Putamen (tissue), 1 donor: ENCODE results near the gene KDM4B.

Experiments
- DNase-seq: peaks from one replicate; pipeline ENCODE4 v3.0.0-alpha.2; 2016; ENCODE audit warnings: low spot score

The KDM4B gene

DNA sequence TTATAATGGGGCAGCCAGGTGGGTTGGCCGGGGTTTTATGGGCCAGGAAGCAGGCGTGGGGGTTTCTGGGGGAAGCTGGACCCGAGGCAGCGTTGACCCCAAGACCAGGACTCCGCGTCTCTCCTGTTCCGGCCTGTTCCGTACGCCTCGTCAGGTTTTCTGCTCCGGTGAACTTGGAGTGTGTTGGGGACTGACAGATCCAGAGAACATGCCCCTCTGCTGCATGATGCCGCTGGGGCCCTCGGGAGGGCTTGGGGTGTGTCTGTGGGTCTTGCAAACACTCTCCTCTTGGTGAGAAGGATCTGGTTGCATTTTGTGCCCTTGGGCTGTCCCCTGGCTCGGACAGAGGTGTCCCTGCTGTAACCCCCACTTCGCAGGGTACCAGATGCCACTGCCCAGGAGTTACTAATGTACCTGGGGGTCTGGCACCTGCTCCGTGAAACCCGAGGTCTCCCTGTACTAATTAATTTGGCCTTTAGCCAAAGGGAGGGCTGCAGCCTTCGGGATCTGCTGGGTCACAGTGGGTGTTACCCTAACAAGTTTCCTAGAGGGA is 15.6 kb downstream of the KDM4B start:
- no peak for DNase-seq

DNA sequence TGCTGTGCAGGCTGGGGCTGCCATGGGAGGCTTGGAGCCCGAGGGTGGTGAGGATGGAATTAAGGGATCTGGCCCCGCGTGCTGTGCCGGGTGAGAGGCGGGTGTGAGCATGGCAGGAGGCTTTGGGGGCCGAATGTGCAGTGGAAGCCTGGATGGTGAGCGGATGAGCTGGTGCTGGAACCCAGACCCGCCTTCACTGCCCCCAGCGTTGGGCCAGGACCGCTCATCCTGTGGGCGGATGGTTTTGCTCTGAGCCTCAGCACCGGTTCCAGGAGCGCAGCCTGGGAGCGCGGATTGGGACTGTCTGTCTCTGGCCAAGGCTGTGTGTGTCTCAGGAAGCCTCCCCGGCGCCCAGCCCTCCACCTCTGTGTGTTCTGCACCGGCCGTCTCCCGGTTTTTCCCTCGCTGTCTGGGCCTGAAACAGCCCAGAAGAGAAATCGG is 16.7 kb downstream of the KDM4B start:
- no peak for DNase-seq

DNA sequence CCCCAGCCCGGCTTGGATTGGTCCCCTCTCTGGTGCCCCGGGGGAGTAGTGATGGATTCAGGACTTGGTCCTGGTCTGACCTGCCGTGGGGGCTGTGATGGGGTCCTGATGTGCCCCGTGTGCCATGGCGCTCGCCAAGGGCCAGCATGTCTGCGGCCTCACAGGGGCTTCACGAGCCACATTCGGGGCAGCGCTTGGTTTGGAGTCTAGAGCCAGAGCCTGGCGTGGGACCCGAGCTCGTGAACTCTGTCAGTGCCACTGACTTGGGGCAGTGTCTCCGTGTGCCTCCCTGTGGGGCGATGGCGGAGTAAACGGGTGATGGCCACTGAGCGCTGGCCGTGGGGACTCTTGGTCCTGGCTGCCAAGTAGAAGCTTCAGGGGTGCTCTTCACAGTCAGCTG is 17.1 kb downstream of the KDM4B start:
- no peak for DNase-seq

DNA sequence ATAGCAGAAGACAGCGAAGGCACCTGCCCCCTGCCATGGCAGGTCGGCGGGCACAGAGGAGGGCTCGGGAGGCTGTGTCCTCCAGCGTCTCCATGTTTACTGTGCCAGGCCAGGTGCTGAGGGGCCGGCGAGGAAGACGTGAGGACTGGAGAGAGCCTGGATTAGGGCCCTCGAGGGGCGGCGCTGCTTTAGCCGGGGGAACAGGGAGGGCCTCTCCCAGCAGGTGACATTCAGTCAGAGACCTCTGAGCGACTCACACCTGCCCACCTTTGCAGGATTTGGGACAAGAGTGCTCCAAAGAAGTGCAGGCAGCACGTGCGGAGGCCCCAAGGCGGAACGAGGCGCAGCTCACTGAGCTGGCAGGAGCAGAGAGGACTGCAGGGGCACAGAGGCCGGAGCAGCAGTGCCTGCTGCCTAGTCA is 17.6 kb downstream of the KDM4B start:
- DNase-seq: no peak

DNA sequence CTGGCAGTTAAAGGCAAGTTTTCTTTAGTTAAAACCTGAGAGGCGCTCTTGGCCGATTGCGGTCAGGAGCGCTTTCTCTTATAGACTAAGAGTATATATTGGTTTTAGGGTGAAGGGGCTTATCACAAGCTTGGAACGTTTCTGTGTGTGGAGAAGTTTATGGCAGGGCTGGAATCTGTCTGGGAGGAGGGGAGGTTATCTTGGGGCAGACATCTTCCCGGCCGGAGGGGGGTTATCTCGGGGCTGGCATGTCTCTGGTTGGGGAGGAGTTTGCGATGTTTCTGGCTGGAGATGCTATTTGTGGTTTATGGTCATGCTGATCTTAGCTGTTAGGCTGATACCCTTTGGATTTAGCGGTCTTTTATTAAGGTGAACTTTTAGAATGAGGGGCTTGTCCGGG is 18.3 kb downstream of the KDM4B start:
- DNase-seq: no peak

DNA sequence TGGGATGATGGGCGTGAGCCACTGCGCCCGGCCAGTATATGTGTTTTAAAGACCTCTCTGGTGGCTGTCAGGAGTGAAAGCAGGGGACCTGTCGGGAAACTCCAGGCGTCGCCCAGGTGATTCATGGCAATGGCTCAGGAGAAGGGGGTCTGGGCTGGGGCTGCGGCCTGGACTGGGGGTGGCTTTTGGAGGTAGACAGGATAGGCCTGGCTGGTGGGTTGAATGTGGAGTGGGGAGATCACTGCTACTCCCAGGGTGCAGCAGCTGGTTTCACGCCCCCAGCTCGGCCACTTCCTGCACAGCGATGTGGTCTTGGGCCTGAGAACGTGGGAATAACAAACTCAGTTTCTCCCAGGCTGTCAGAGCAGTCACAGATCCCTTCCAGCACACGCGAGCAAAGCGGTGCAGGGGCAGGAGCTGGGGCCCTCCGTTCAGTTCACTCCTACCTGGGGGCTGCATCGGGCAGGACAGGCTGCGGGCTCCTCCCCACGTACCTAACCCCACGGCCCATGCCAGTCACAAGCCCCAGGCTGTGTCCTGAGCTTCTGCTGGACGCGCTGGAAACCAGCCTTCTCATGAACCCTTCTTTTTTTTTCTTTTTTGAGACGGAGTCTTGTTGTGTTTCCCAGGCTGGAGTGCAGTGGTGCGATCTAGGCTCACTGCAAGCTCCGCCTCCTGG is 18.9 kb downstream of the KDM4B start:
- no peak for DNase-seq

DNA sequence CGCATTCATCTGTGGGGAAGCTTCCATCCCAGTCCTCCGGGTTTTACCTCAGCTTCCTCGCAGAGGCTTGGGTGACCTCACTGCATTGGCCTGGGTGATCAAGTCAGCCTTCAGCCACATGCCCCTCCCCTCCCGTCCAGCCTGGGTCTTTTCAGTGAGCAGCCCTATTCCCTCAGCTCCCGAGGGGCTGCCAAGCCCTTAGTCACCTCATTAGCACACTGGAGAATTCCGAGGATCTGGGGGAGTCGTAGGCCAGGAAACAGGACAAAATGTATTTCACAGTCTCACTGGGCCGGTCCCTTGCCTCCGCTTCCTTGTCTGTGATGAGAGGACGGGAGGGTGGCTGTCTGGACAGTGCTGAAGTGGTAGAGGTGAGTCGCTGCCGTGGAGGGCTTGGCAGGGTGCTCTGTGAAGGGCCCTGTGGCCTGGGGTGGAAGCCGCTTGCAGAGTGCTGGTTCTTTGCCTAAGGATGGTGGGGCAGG is 19.9 kb downstream of the KDM4B start:
- DNase-seq: no peak

DNA sequence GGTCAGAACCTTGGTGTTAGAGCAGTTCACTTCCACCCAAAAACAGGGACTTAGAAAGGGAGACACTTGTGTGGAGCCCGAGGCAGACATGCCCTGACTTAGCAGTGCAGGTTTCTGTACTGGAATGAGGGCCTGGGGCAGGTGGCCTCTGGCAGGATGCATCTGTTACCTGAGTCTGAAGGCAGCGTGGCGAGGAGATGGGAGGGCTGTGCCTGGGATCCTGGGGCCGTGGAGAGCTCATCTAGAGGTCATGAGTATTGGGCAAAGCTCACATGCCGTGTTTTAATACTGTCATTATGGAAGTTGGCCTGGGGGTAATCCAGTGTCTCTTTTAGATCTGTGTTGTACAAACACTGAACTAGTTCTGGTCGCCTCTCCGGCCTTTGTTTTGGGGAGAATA is 21.4 kb downstream of the KDM4B start:
- DNase-seq: no peak

DNA sequence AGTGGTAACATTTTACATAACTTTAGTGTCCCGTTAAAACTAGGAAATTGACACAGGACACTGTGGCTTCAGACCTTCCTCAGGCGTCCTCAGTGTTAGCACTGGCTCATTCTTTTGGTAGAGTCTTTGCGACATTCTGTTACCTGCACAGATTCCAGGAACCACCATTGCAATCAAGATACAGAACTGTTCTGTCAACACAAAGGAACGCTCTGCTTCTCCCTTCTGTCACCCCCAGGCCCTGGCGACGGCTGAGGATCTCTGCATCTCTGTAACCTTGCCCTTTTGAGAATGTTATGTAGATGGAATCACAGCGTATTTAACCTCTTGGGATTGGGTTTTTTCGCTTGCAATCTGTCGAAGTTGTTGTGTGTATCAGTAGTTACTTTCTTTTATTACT is 22.6 kb downstream of the KDM4B start:
- DNase-seq: no peak

DNA sequence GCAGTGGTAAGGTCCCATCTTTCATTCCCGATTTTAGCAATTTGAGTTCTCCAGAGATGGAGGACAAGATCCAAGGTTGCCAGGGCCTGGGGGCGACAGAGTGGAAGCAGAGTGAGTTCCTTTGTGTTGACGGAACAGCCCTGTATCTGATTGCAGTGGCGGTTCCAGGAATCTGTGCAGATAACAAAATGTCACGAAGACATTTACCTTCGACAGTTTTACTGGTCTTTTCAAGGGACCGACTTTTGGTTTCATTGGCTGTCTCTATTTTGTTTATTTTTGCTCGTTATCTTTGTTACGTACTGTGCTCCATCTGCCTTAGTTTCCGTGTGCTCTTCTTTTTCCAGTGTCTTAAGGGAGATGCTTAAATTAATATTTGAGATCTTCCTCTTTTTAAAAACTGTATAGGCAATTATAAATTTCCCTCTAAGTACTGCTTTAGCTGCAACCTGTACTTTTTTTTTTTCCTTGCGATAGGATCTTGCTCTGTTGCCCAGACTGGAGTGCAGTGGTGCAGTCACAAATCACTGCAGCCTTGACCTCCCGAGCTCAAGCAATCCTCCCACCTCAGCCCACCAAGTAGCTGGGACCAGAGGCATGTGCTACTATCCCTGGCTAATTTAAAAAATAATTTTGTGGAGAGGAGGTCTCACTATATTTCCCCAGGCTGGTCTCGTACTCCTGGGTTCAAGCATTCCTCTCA is 23.2 kb downstream of the KDM4B start:
- DNase-seq: no peak

DNA sequence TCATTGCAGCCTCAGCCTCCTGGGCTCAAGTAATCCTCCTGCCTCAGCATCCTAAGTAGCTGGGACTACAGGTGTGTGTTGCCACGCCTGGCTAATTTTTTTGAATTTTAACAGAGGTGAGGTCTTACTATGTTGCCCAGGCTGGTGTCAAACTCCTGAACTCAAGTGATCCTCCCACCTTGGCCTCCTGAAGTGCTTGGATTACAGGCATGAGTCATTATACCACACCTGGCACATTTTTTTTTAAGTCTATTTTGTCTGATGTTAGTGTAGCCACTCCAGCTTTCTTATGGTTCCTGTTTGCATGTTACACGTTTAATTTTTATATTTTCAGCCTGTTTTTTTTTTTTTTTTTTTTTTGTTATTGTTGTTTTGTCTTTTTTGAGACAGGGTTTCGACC is 24.8 kb downstream of the KDM4B start:
- DNase-seq: no peak

DNA sequence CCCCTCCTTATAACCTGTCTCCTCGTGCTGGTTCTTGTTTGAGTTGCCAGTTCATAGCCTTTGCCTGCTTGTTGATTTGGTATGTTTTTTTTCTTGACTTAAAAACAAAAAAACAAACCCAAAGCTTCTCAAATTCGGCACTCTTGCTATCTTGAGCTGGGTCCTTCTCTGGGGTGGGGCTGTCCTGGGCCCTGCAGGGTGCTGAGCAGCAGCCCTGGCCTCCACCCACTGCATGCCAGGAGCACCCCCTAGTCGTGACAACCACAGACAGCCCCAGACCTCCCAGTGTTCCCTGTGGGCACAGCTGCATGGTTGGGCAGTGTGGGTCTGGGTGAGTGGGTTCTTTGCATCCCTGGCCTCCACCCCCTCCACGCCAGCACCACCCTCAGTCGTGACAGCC is 27.8 kb downstream of the KDM4B start:
- DNase-seq: no peak

DNA sequence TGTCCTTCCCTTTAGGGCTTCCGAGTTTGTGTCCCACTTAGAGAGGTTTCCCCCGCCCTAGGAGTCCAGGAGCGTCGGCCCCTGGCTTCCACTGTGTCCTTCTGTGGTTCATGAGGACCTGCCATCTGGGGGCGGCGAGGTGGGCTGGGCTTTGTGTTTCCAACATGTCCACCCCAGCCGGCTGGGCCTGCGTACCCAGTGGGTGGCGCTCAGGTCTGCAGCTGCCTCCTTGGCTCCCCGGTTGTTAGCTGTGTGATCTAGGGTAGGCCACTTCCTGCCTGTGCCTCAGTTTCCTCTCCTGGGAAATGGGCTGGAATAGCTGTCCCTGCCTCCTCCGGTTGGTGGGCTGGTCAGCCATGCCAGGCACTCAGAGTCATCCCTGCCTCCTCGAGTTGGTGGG is 28.4 kb downstream of the KDM4B start:
- no peak for DNase-seq

DNA sequence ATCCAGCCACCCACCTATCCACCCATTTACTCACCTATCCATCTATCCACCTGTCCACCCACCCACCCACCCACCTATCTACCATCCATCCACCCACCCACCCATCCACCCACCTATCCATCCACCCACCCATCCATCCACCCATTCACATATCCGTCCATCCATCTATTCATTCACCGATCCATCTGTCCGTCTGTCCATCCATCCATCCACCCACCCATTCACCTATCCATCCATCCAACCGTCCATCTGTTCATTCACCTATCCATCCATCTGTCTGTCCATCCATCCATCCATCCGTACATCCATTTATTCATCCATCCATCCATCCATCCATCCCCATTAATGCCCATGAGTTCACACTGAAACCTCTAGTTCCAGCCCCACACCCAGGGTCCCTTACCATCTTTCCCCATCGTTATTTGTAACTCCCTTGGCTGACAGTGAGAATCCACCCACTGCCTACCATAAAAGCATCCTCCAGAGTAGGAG is 31.3 kb downstream of the KDM4B start:
- no peak for DNase-seq

DNA sequence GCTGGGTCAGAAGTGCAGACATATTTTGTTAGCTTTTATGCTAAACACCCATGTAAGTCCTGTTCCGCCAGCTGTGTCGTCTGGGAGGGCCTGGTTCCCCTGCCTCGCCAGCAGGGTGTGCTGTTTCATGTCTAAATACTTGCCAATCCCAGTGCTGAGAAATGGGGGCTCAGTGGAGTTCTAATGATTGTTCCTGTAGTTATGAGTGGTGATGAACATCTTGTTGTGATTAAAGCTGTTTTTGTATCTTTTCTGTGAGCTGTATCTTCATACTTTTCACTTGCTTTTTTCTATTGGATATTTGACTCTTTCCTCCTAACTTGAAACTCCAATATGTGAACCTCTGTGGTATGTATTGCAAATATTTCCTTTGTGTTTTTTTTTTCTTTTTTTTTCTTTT is 32.7 kb downstream of the KDM4B start:
- no peak for DNase-seq

DNA sequence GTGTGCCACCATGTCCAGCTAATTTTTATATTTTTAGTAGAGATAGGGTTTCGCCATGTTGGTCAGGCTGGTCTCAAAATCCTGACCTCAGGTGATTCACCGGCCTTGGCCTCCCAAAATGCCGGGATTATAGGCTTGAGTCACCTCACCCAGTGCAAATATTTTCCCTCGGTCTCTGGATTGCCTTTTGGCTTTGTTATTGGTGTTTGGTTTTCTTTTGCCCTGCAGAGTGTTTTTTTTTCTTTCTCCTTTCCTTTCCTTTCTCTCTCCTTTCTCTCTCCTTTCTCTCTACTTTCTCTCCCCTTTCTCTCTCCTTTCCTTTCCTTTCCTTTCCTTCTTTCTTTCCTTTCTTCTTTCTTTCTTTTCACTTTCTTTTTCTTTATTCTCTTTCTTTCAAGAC is 33.2 kb downstream of the KDM4B start:
- DNase-seq: no peak

DNA sequence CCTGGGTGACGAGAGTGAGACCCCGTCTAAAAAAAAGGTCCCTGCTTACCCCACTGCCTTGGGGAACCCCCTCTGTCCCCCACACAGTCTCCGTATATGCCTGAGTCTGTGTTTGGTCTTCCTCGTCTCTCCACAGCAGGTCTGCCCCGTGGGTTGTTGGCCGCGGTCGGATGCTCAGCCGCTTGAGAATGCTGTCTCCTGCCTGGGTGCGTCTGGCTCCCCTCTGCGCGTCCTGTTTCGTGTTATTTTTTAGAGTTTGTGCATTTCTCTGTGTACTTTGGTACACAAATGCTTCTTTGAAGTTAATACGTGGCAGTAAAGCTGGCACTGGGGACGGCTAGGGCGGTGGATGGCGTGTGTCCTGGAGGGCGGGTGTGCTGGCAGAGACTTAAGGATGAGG is 34.9 kb downstream of the KDM4B start:
- no peak for DNase-seq

DNA sequence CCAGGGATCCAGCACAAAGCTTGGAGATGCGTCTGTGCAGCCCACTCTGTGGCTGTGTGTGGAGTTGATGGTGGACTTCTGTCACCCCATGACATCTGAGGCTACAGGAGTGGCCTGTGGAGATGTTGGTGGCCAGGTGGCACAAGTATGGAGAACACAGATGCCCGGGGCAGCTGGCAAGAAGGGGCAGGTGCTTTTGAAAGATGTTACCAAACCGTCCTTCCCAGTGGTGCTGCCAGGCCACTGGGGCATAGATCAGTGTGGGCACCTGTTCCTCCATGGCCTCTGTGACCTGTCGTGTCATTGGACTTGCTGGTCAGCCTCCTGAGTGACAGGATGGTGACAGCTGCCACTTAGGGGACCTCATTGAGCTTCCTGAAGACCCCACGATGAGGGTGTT is 36.2 kb downstream of the KDM4B start:
- DNase-seq: no peak

DNA sequence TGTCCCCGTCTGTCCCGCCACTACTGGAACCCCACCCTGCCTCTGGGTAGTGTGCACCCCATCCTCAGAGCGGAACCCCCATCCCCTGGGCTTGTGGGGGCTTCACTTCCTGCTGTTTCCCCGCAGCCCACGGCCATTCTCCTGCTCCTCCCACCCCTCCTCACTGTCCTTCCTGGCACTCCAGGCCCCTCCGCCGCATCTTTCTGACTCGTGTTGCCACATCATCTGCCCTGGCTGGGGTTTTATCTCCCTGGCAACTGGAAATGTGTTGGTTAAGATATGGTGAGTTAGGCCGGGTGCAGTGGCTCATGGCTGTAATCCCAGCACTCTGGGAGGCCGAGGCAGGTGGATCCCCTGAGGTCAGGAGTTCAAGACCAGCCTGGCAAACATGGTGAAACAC is 37.3 kb downstream of the KDM4B start:
- no peak for DNase-seq

DNA sequence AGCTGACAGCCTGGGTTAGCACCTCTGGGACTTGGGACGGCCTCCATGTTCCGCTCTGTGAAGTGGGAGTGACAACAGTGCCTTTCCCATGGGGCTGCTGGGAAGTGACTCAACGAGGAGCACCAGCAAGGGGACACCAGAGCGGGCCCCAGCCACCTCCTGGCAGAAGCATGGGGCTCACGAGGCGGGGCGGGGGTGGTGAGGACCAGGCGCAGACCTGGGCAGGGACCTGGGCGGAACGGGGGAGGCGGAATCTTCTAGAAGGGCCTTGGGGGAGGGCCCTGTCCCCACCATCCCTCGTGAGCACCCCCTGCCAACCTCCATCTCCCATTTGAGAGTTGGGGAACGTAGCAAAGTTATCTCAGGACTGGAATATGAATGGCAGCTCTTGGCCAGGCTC is 37.9 kb downstream of the KDM4B start:
- DNase-seq: no peak

DNA sequence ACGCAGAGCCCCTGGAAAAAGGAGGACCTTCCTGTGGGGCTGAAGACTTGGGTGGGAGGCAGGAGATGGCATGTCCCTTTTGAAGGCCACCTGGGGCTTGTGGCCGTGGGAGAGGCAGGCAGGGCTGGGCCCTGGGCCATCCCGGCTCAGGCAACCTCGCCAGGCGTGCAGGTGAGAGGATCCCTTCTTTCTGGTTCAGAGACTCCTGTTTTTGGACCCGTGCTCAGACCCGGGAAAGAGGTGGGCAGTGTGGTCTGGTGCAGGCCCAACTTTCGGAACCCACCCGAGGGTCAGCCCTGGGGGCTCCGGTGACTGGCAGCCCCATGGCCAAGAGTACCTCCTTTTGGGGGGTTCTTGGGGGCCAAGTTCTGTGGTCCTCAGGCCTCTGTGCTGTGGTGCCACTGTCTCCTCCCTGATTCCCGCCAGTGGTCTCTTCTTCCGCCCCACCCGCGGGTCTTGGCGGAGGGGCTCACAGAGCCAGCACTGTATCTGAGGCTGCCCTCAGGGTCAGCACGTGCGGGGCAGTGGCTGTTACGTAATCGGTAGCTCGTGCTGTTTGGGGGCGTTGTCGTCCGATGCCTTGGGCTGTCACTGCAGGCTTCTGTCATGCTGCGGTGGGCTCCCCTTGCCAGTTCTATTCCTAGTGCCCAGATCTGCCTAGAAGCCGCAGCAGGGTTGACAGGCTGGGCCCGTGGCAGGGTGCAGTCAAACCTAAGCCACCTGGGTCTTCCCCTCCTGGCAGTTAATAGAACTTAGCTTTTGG is 42.7 kb downstream of the KDM4B start:
- no peak for DNase-seq

DNA sequence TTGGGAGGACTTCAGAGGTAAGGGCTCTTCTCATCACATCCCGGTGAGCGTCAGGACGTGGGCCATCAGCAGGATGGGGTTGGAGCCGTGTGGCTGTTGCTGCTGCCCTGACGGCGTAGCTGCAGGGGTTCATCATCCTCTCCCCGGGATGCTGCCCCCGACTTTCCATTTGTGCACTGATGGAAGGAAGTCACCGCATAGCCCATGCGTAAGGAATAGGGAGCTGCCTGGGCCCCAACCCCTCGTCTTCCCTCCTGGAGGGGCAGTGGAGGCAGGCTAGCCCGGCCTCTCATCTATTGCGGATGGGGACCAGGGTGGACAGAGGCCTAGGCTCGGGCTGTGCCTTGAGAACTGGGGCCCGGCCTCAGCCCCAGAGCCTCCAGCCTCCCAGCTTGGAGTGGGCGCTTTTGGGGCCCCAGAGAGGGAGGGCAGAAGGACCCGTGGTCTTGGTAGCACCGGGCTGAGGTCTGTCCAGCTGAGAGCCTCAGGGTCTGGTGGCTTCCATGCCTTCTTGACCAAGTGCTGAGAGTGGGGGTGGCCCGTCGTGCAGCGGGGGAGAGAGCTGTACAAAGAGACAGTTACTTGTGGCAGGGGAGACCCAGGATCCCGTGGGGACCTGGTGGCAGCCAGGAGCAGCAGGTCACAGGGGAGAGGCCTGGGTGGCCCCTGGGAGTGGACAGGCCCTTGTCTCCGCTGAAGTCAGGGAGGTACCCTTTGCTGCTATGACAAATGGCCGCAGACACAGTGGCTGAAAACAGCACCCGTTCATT is 44.0 kb downstream of the KDM4B start:
- no peak for DNase-seq
